GM18909 (cell line): Measurements from ENCODE around the gene PTPN14.

Source experiments
- ATAC-seq: cut with Tn5 transposase; IDR thresholded peaks from one replicate; pipeline ENCODE4 v1.9.1; 2021; ENCODE audit warnings: mild to moderate bottlenecking; ENCODE audit not compliant: unreplicated experiment, poor library complexity

The PTPN14 gene

DNA sequence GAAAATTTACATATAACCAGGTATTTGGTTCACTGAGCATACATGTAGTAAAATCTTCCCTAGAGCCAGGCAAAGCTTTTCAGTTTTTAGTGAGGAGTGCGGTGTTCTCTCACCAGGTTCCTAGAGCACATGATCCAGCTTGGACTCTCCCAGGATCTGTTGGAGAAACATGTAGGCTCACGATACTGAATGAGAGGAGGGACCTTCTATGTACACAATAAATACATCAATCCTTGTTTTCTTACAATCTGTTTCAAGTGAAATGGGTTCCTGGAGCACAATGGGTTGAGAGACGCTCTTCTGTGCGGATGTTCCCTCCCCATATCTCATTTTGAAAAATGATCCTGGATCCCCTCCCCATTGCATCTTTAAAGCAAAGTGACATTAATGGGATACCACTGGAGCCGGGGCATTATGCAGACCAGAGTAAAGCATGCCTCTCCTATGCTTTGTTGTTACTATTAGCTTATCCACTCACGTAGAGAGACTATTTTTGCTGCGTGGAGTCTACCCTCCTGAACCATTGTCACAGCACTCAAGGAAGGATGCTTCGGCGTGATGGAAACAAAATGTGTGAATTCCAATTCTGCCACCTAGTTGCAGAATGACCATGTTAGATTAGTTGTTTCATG, 251.1 kb downstream of the PTPN14 start:
- no peak for ATAC-seq
